Activated CD4-positive, alpha-beta T cell treated with anti-CD3 and anti-CD28 coated beads, Interleukin-2, amount 50 U/mL, for 16 hours (primary cell): Measurements from ENCODE around the gene GPR173.

Experiments
- DNase-seq: peaks from one replicate; pipeline ENCODE4 v3.0.0-alpha.2; 2020

The GPR173 gene

DNA sequence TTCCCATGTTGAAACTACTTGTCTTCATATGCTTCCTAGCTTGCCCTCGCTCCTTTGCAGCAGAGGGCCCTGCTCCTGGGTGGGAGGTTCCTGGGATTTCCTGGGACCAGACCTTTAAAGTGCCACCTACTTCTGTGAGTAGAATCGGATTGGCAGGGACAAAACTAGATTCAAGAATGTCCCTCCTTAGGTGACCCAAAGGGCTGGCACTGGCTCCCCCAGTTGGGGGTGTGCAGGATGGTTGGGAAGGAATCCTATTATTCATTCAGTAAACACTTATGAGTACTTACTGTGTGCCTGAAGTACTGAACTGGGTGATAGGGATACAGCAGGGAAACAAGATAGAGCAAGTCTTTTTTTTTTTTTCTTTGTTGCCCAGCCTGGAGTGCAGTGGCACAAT is 42.8 kb downstream of the GPR173 start:
- DNase-seq: no peak

DNA sequence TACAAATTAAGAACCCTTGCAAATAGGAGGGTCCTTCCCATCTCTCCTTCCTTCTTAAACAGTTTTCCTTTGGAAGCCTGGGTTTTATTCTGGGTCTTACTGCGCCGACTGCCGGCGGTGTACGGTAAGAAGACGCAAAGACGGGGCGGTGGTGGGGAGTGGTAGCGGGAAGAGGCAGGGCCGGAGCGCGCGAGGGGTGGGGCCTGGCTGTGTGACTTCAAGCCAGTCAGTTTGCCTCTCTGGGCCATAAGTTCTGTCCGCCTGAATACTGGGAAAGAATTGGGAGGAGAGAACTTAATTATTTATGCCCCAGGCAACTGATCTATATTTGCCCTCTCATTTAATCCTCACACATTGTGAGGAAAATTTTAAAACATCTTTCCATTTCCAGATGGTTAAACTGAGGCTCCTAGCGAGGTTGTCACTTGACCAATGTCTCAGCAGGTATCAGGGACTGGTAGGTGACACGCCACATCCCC is 44.6 kb downstream of the GPR173 start:
- peak; percentile 78 for DNase-seq

DNA sequence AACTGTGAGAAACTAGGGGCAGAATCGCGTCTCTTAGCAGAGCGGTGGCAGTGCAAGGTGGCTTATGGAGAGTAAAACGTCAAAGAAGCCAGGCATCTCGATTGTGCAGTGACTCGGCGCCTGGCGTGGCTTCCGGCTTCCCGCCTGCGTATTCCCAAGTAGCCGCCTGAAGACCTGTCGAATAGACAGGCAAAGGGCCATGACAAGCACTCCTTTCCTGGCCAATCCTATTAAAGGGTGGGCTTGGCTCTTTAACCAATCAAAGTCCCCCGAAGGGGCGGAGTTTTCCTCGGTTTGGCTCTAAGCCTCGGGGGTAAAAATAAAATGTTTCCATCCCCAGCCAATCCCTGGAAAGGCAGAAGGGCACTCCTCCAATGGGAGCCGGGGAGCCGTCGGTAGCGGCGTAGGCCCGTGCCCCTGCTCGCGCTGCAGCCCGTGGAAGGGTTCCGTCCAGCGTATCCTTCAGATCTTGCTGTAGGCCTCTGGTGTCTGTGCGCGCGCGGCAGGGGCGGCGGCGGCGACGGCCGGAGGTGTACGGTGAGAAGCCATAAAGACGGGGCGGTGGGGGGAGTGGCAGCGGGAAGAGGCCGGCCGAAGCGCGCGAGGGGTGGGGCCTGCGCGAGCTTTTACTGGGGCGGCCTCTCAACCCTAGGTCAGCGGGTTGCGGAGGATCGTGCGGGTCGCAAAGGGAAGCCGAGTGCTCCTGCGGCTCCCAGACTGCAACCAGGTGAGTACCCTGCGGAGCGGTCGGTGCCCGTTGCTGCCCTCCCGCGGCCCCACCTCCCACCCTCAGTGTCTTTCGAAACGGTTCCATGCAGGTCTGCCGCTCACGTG is 45.4 kb downstream of the GPR173 start, which contains the start of gene KANTR:
Gene KANTR (plus strand): TSS at position 395 of the 834 bp plus-strand sequence. CDS start 30,131 bp downstream, outside the sequence.
- peak; percentile 90 for DNase-seq

DNA sequence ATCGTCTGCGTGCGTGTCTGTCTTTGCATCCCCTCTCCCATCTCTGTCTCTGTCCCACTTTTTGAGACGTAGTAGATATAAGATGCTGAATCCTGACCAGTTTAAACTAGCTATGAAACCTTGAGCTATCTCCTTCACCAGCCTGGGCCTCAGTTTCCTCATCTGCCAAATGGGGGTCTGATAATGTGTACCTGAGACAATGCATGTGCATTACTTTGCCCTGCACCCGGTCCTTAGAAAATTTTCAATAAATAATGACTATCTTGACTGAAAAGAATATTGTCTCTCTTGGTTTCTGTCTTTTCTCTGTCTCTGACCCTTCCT is 46.0 kb downstream of the GPR173 start:
- no peak for DNase-seq

DNA sequence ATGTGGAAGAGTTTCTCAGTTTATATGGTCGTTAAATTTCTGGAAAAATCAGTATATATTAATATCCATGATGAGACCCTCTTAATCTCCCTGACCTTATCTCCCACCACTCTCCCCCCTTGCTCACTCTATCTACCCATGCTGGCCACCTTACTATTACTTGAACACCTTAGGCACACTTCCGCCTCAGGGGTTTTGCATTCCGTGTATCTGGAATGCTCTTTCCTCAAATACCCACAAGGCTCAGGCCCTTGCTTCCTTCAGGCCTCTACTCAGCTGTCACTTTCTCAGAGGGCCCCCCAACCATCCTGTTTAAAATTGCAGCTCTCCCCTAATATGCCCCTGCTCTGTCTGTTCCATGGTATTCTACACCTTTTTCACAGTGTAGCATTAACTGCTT is 47.2 kb downstream of the GPR173 start:
- no peak for DNase-seq

DNA sequence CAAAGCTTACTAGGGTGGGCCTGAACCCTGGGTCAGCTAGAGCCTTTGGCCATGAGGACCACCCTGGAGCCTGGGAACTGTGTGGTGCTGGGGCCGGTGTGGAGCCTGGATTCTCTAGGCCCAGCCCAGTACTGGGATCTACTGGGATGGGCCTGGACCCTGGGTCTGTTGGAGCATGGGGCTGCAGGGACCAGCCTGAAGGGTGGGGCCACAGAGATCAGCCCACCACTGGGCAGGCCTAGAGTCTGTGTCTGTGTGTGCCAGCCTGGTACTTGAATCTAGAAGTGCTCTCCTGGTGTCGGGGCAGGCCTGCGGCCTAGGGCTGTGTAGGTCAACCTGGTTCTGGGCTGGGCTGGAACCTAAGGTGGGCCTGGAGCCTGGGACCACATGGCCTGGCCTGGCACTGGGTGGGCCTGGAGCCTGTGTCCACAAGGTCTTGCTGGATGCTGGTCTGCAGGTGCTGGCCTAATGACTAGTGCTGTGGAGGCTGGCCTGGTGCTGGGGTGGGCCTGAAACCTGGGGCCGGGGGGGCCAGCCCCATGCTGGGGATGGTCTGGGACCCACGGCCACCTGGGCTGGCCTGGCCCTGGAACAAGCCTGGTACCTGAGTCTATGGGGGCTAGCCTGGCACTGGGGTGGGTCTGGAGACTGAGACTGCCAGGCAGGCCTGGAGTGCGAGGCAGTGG is 66.4 kb downstream of the GPR173 start:
- DNase-seq: no peak

DNA sequence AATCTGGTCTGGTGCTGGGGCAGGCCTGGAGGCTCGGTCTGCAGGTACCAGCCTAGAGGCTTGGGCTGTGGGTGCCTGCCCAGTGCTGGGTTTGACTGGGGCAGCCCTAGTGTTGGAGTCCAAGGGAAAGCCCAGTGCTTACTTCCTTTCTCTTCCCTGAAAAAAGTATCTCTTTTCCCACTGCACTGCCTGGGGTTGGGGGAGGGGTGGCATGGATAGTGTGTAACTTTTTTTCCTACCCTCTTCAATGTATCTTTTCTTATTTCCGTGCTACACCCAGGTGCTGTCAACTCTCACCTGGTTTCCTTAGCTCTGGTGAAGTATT is 66.9 kb downstream of the GPR173 start:
- no peak for DNase-seq

DNA sequence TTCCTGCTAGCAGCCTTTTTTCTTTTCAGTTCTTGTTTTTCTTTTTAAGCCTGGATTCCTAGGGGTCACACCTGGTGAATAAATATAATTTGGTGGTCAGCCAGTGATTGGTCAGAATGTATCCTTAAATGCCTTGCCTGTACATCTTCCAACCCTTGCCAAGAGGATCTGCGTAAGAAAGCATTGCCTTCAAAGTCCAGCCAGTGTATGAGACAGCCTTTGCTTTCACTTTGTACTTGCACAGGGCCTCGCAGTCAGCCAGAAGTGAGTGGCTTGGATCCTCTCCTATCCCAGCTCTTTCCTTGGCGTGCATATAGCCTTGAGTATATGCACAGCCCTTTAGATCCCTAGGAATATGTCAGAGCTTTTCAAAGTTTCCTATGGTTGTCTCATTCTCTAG is 67.5 kb downstream of the GPR173 start:
- no peak for DNase-seq

DNA sequence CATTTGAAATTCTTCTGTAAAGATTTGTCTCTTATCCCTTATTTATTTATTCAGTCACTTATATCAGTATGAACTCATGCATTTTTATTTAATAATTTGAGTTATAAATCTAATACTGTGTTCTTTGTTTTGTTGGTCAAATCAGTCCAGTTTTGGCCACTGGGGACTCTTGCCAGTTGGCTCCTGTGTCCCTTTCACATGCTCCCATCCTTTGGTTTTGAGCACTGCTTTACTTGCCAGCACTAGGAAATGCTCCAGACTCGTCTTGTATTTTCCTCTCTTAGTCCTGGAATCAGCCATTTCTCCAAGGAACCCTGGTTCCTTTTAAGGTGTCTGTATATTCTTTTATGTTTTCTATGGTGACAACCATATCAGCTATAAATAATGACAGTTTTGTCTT is 73.4 kb downstream of the GPR173 start:
- DNase-seq: no peak

DNA sequence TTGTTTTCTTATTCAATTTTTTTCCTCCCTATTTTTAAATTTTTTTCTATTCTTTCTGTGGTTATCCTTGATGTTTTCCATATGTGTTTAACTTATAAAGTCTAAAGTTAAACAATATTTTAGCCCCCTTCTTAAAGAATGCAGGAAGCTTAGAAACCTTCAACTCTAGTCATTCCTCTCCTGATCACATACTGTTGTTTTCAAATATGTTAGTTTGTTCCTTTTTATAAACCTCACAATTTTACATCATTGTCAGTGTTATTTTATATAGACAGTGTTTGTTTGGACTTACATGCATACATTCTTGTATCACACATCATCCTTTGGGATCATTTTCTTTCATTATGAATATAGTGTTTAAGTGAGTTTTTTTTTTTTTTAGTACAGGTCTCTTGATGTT is 76.9 kb downstream of the GPR173 start:
- no peak for DNase-seq

DNA sequence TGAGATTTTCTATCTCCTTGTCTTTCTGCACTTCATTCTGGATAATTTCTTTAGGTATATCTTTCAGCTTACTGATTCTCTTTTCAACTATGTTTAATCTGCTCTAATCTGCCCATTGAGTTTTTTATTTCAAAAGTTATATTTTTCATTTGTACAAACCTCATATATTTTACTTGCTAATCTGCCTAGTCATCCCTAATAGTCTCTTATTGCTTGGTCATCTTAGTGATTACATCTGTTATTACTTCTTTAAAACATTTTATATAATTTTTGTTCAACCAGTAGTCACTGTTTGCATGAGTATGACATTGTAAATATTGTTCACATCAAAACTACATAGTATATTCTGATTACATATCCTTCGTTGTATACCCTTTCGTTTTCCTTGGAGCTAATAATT is 77.8 kb downstream of the GPR173 start:
- DNase-seq: no peak

DNA sequence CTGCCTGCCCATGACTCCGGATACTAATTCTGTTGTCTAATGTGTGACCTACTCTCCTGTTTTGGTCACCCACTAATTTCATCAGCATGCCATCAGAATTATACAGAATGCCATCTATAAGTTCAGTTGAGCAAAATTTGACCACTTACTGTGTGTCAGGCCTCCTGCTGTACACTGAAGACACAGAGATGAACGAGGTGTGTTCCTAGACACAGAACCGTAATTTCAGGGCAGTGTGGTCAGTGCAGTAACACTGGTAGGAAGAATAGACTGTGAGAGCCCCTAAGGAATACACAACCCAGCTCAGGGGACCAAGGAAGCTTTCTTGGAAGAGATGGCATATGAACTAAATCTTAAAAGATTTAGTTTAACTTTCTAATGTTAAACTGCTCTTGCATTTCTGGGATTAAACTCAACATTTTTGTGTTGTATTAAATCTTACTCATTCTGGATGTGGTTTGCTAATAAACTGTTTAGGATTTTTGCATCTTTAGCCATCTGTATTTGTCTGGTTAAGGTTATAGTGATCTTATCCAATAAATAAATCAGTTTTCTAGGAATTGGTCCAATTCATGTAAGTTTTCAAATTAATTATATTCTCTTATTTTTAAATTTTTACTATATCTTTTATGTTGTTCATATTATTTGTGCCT is 79.6 kb downstream of the GPR173 start:
- DNase-seq: no peak
